ENCODE measurements around the gene F12. TPM values are rescaled to one million over a fixed set of nuclear protein-coding genes. Genes with fewer than 3 reads are reported as not detected.

F12 gene
- total RNA-seq, 1 experiment from 2014 or later, result 16.5 TPM

GRCh38 chr5:177432143-177432838, 22.9 kb upstream of the F12 start:
- intact Hi-C loops (cut with micrococcal nuclease), result no loop called here
- Mint-ChIP-seq H3K27me3 (ENCODE audit: insufficient read depth, unreplicated experiment) (no peaks in the 10 kb centered on the region), H3K27ac (ENCODE audit: low read depth, unreplicated experiment) (no peak overlapping the region), H3K4me1 (ENCODE audit: insufficient read depth, unreplicated experiment) (peaks cover 22% of the 10 kb centered on the region), H3K9me3 (ENCODE audit: unreplicated experiment) (no peaks in the 10 kb centered on the region), H3K4me3 (ENCODE audit: unreplicated experiment) (no peak overlapping the region), H3K36me3 (ENCODE audit: insufficient read depth, unreplicated experiment) (peaks cover 78% of the 10 kb centered on the region)
- POLR2A ChIA-PET, result interaction anchor here (12.5 kb wide), 1 partner anchor 12 kb away, joined by 217 read pairs; the partner anchor contains the start of gene PRR7
- BruUV-seq (replicated peaks), result no TSS peak
- CTCF ChIA-PET, result interaction anchor here (0.6 to 14.3 kb wide), 8 partner anchors 9 to 42 kb away, joined by 3 to 134 read pairs (median 4); partner anchors contain the start of genes F12 and PRR7
- no peak for TF ChIP-seq CTCF (IDR thresholded peaks at IDR 0.05; ENCODE audit: unreplicated experiment)
- no peak for DNase-seq (ENCODE audit: unreplicated experiment)

DNA sequence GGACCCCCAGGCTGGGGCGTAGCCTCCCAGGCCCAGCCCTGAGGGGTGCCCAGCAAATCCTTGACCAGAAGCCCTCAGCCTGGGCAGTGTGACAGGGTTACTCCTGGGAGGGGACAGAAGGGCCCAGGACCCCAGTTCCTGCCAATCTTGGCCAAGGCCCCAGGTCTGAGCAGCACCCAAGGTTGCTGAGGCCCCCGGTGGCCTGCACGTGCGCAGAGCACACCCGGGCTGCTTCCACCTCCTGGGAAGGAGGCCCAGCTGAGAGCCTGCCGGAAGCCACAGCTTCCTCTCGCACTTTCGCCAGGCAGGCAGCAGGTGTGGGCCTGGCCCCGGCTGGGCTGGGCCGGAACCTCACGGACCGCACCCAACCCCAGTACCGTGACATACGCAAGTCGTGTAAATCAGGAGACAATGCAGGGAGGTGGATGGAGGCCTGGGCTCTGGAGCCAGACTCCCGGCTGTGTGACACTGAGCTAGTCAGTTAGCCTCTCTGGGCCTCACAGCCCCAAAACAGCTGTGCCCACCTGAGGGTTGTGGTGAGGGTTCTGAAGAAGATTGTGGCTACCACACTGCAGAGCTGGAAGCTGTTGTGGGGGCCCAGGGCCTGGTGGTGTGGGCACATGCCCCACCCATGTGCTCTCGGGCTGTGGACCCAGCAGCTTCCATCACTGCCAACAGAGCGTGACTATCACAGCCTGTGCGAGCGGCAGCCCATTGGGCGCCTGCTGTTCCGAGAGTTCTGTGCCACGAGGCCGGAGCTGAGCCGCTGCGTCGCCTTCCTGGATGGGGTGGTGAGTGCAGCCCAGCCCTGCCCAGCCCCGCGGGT, 22.2 kb upstream of the F12 start:
- no peaks in the 10 kb centered on the region for H3K27me3 Mint-ChIP-seq (ENCODE audit: insufficient read depth, unreplicated experiment)
- H3K9me3 Mint-ChIP-seq (ENCODE audit: unreplicated experiment), result no peaks in the 10 kb centered on the region
- H3K36me3 Mint-ChIP-seq (ENCODE audit: insufficient read depth, unreplicated experiment), result peaks cover 78% of the 10 kb centered on the region
- no peak for TF ChIP-seq CTCF (IDR thresholded peaks at IDR 0.05; ENCODE audit: unreplicated experiment)
- ChIA-PET CTCF (interaction anchor here (0.6 to 14.3 kb wide), 10 partner anchors 15 to 70 kb away, joined by 3 to 134 read pairs (median 4); partner anchors contain the start of genes F12 and PRR7), POLR2A (interaction anchor here (12.5 kb wide), 1 partner anchor 13 kb away, joined by 217 read pairs; the partner anchor contains the start of gene PRR7)
- H3K4me1 Mint-ChIP-seq (ENCODE audit: insufficient read depth, unreplicated experiment), result peaks cover 17% of the 10 kb centered on the region
- no peak overlapping the region for H3K4me3 Mint-ChIP-seq (ENCODE audit: unreplicated experiment)
- no peak for DNase-seq (ENCODE audit: unreplicated experiment)
- intact Hi-C loops (cut with micrococcal nuclease), result no loop called here
- no peak overlapping the region for H3K27ac Mint-ChIP-seq (ENCODE audit: low read depth, unreplicated experiment)
- BruUV-seq (replicated peaks), result no TSS peak

DNA sequence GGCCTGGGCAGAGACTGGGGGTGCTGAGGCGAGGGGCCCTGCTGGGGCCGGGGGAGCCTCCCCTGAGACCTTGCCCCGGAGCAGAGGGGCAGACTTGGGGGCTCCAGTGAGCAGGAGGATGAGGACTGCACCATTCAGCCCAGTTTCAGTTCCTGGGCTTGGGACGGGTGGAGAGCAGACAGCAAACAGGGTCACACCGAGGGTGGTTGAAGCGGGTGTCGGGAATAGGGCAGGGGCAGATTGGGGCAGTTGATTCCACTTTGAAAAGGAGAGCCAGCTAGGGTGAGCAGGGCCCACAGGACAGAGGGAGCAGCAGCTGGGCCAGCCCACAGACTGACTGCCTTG, 21.6 kb upstream of the F12 start:
- no peaks in the 10 kb centered on the region for H3K9me3 Mint-ChIP-seq (ENCODE audit: unreplicated experiment)

More for the DNA sequence above, 21.6 kb upstream of the F12 start:
- CTCF ChIA-PET, result interaction anchor here (0.6 to 14.3 kb wide), 9 partner anchors 15 to 70 kb away, joined by 3 to 134 read pairs (median 5); partner anchors contain the start of genes F12 and PRR7
- TF ChIP-seq CTCF (IDR thresholded peaks at IDR 0.05; ENCODE audit: unreplicated experiment), result no peak
- H3K4me3 Mint-ChIP-seq (ENCODE audit: unreplicated experiment), result no peak overlapping the region
- H3K27me3 Mint-ChIP-seq (ENCODE audit: insufficient read depth, unreplicated experiment), result no peaks in the 10 kb centered on the region
- H3K36me3 Mint-ChIP-seq (ENCODE audit: insufficient read depth, unreplicated experiment), result peaks cover 77% of the 10 kb centered on the region
- intact Hi-C loops (cut with micrococcal nuclease), result no loop called here
- POLR2A ChIA-PET, result interaction anchor here (12.5 kb wide), 1 partner anchor 14 kb away, joined by 217 read pairs; the partner anchor contains the start of gene PRR7
- no peak for DNase-seq (ENCODE audit: unreplicated experiment)
- no peak overlapping the region for H3K27ac Mint-ChIP-seq (ENCODE audit: low read depth, unreplicated experiment)
- H3K4me1 Mint-ChIP-seq (ENCODE audit: insufficient read depth, unreplicated experiment), result peaks cover 17% of the 10 kb centered on the region
- BruUV-seq (replicated peaks), result no TSS peak
